GM19239 (cell line): ENCODE data around the gene ZNF502.
"Not testable (repeated sequence)": the region's sequence is repeated elsewhere in the genome, so short reads cannot be mapped to it uniquely, and the experiment has no call there.

ENCODE experiments used
- DNase-seq: peaks from one replicate; pipeline ENCODE4 v3.0.0; 2011; ENCODE audit warnings: low spot score; ENCODE audit not compliant: insufficient read length
- FAIRE-seq: peaks from 2 replicates; lab custom pipeline; 2011; peaks lifted over from hg19 to GRCh38; lab: Jason Lieb, UNC

ZNF502 gene

DNA sequence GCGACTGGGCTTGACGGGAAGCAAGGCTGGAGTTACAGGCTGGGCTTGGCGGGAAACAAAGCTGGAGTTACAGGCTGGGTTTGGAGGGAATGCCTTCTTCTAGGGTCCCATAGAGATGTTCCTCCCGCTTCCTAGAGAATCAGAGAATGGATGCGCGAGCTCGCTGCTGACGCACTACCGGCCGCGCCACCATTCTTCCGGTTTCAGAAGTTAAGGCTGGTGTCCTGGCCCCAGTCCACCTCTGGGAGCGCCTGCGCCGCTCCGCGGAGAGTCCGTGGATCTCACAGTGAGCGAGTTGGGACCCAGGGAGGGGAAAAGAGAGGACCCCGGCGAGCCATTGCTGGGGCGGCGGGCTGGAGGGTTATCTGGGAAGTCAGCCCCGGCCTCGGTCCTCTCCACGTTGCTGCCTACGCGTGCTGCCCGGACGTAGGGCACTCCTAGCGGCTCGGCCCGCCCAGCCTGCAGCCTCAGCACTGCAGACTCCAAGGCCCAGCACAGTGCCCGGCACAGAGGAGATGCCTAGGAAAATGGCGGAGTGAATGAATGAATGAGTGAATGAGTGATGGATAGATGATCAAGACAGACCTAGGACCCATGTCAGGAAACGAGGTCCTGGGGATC lies at the start of gene ZNF502:
Gene ZNF502, plus strand, starts transcription at position 206 of the 621 bp plus-strand sequence. CDS start 7,602 bp downstream, outside the sequence.
- peak; percentile 18 for FAIRE-seq
- DNase-seq, result no peak

GRCh38 chr3:44665173-44665572 lies 47.3 kb upstream of the ZNF502 start:
- FAIRE-seq (no peak), DNase-seq (no peak)

- FAIRE-seq, result no peak
- no peak for DNase-seq
These were observed 46.1 kb upstream of the ZNF502 start for GRCh38 chr3:44666346-44666745.

DNA sequence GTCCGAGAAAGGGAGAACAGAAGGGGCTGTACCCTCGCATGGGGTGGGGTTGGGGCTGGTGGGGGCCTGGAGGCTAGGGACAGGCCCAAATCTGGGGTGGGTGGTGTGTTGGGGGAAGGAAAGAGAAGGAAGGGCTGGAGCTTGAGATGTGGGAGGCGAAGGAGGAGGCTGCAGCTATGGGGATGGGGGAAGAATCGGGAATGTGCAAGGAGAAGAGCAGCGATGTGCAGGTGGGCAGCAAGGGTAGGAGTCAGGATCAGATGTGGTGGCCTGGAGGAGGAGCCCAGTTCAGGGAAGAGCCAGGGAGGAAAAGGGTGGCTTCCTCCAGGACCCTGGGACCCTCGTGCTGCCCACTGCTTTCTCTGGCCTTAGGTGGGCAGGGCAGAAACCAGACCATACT lies 42.7 kb upstream of the ZNF502 start:
- no peak for FAIRE-seq

GRCh38 chr3:44673466-44673865 lies 39.0 kb upstream of the ZNF502 start:
- FAIRE-seq, DNase-seq: not testable (repeated sequence)

More for the DNA sequence above, 42.7 kb upstream of the ZNF502 start:
- no peak for DNase-seq

GRCh38 chr3:44674211-44674610 lies 38.2 kb upstream of the ZNF502 start:
- no peak for FAIRE-seq
- no peak for DNase-seq

GRCh38 chr3:44678480-44679116 lies 33.9 kb upstream of the ZNF502 start:
- peak; percentile 27 for DNase-seq

GRCh38 chr3:44680921-44681455 lies 31.5 kb upstream of the ZNF502 start:
- FAIRE-seq, result no peak
- DNase-seq, result no peak

More at GRCh38 chr3:44678480-44679116, 33.9 kb upstream of the ZNF502 start:
- peak; percentile 33 for FAIRE-seq

- FAIRE-seq, result no peak
These were observed 30.1 kb upstream of the ZNF502 start for GRCh38 chr3:44682182-44682896.

DNA sequence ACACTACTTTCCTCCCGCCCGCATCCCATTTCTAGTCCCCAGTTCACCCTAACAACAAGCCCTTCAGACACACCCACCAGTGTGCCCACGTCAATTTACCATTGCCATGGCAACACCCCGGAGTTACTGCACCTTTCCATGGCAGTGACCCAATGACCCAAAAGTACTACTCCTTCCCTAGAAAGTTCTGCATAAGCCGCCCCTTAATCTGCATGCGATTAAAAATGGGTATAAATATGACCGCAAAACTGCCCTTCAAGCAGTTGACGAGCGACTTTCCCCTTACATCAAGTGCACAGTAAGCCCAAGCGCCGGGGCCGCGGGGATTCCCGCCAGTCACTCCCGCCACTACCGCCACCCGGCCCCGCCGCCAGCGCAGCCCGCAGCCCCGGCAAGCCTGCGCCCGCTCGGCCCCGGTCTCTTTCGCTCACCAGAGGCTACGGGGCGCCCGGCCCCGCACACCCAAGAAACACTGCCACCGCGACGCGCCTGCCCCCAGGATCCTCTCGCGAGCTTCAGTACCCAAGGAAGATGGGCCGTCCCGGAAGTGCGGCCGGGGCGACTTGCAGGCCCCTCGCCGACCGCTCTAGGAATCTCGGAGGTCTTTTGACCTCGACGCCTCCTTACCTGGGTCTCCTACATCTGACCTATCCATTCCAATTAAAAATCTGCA lies 27.2 kb upstream of the ZNF502 start:
- FAIRE-seq, result peak; percentile 48
- peak; percentile 66 for DNase-seq

More at GRCh38 chr3:44682182-44682896, 30.1 kb upstream of the ZNF502 start:
- DNase-seq, result no peak

DNA sequence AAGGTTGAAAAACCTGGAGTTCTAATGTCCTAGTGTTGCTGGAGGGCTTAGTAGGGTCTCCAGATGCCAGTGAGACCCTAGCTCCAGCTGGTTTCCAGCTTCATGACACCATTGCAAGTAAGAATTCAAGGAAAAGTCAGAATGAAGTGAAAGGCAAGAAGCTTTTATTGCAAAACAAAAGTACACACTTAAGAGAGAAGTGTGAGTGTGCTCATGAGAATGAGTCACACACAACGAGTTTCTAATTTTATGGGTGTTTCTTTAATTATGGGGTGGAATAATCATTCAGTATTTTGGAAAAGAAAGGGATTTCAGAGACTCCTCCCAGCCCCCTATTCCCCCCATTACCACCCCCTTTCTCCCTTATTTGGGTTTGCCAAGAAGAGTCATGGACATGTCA lies 24.6 kb upstream of the ZNF502 start:
- DNase-seq (no peak), FAIRE-seq (no peak)

DNA sequence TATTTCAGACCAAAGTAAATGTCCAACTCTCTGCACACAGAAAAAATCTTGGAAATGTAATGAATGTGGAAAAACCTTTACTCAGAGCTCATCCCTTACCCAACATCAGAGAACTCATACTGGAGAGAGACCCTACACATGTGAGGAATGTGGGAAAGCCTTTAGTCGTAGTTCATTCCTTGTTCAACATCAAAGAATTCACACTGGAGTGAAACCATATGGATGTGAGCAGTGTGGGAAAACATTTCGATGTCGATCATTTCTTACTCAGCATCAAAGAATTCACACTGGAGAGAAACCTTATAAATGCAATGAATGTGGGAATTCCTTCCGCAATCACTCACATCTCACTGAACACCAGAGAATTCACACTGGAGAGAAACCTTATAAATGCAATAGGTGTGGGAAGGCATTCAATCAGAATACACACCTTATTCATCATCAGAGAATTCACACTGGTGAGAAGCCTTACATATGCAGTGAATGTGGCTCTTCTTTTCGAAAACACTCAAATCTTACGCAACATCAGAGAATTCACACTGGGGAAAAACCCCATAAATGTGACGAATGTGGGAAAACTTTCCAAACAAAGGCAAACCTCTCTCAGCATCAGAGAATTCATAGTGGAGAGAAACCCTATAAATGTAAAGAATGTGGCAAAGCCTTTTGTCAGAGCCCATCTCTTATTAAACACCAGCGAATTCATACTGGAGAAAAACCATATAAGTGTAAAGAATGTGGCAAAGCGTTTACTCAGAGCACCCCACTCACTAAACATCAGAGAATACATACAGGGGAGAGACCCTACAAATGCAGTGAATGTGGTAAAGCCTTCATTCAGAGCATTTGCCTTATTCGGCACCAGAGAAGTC lies 9.0 kb downstream of the ZNF502 start:
- DNase-seq (no peak), FAIRE-seq (no peak)

DNA sequence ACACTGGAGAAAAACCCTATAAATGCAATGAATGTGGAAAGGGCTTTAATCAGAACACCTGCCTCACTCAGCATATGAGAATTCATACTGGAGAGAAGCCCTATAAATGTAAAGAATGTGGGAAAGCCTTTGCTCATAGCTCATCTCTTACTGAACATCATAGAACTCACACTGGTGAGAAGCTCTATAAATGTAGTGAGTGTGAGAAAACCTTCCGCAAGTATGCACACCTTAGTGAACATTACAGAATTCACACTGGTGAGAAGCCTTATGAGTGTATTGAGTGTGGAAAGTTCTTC lies 9.6 kb downstream of the ZNF502 start:
- FAIRE-seq, result no peak
- DNase-seq, result no peak

GRCh38 chr3:44729384-44729910 lies 17.0 kb downstream of the ZNF502 start, which contains the start of gene ZNF501:
TSS of gene ZNF501 (plus strand) at chr3:44729635. CDS start at chr3:44734422, 4,787 bp downstream.
- DNase-seq (peak; percentile 65), FAIRE-seq (peak; percentile 72)

DNA sequence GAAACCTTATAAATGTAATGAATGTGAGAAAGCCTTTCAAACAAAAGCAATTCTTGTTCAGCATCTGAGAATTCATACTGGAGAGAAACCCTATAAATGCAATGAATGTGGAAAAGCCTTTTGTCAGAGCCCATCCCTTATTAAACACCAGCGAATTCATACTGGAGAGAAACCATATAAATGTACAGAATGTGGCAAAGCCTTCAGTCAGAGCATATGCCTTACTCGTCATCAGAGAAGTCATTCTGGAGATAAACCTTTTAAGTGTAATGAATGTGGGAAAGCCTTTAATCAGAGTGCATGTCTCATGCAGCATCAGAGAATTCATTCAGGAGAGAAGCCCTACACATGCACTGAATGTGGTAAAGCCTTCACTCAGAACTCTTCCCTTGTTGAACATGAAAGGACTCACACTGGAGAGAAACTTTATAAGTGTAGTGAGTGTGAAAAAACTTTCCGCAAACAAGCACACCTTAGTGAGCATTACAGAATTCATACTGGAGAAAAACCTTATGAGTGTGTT lies 22.2 kb downstream of the ZNF502 start:
- DNase-seq (no peak), FAIRE-seq (no peak)

GRCh38 chr3:44761101-44761423 lies 48.6 kb downstream of the ZNF502 start:
- DNase-seq (no peak), FAIRE-seq (no peak)

- DNase-seq, result peak; percentile 60
- peak; percentile 91 for FAIRE-seq
These were observed 49.1 kb downstream of the ZNF502 start, which contains the start of the genes KIAA1143 and KIF15 for GRCh38 chr3:44761424-44762169. TSS of gene KIAA1143 (minus strand) at chr3:44761619. CDS start at chr3:44761602, 17 bp downstream. TSS of gene KIF15 (plus strand) at chr3:44761794. CDS start at chr3:44761866, 72 bp downstream.

GRCh38 chr3:44762170-44762677 lies 49.8 kb downstream of the ZNF502 start:
- DNase-seq (no peak), FAIRE-seq (no peak)
